ENCODE measurements around the gene C1QTNF12.
"Not testable (repeated sequence)": the region's sequence is repeated elsewhere in the genome, so short reads cannot be mapped to it uniquely, and the experiment has no call there.

DNA sequence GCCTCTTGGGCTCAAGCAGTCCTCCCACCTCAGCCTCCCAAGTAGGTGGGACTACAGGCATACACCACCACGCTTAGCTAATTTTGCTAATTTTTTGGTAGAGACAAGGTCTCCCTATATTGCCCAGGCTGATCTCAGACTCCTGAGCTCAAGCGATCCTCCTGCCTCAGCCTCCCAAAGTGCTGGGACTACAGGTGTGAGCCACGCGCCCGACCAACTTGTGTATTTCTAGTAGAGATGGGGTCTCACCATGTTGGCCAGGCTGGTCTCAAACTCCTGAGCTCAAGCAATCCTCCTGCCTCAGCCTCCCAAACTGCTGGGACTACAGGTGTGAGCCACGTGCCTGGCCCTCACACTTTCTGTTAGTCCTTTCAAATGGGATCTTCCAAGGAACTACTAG, 50.8 kb downstream of the C1QTNF12 start:
- TF ChIP-seq EZH2 (IDR thresholded peaks at IDR 0.05); POLR2AphosphoS5 (IDR thresholded peaks at IDR 0.05; ENCODE audit: borderline replicate concordance, low read depth, low read length): not testable (repeated sequence)
